ENCODE measurements around the gene MYO1D. TPM values are rescaled to one million over a fixed set of nuclear protein-coding genes. Genes with fewer than 3 reads are reported as not detected.
A peak's percentile ranks its signal among the peaks of the same experiment; 100 is the strongest.

MYO1D gene
- total RNA-seq, 4 donors from 2014 or later: 60.4 to 89.0 (median 82.5) TPM

DNA sequence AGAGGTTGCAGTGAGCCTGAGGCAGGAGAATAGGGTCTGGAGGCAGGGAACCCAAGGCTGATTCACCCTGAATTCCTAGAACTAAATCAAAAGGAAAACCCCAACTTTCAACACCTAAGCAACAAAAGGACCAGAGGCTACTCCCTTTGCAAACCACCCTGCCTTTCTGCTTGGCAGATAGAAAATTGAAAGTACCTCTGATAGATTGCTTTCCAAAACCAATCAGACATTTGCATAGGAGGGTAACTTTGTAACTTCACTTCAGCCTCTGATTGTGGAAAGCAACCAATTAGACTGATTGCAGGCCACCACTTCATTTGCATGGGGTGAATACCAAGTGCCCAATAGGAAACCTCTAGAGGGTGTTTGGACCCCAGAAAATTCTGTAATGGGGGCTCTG, 40.2 kb upstream of the MYO1D start:
- no peak for DNase-seq (ENCODE audit: low spot score in 2 of 2)
- H3K4me3 ChIP-seq (ENCODE audit: low read depth, poor library complexity, severe bottlenecking): no peak overlapping the region
- TF ChIP-seq, protein P1, sequence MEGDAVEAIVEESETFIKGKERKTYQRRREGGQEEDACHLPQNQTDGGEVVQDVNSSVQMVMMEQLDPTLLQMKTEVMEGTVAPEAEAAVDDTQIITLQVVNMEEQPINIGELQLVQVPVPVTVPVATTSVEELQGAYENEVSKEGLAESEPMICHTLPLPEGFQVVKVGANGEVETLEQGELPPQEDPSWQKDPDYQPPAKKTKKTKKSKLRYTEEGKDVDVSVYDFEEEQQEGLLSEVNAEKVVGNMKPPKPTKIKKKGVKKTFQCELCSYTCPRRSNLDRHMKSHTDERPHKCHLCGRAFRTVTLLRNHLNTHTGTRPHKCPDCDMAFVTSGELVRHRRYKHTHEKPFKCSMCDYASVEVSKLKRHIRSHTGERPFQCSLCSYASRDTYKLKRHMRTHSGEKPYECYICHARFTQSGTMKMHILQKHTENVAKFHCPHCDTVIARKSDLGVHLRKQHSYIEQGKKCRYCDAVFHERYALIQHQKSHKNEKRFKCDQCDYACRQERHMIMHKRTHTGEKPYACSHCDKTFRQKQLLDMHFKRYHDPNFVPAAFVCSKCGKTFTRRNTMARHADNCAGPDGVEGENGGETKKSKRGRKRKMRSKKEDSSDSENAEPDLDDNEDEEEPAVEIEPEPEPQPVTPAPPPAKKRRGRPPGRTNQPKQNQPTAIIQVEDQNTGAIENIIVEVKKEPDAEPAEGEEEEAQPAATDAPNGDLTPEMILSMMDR (IDR thresholded peaks at IDR 0.05): no peak
- no peak for TF ChIP-seq POLR2A (IDR thresholded peaks at IDR 0.05)
- intact Hi-C loops (cut with DNase I; ENCODE audit: low total_unique reads): no loop called here

DNA sequence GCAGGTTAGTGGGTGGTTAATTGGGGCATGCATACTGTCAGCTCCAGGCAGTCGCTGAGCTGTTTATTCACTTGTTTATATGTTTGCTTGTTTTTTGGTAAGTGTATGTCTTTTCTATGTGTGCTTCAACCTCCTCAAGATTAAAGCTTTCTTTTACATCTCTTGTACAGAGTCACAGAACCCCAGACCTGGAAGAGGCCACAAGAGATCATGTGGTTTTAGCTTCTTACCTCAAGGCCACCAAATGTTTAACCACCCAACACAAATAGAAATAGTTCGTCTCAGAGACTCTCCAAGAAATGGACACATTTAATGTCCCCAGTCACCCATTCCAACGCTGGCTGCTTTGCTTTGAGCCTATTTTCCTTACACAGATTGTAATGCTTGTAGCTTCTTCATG, 39.2 kb upstream of the MYO1D start:
- WGBS, 2 donors: 84 to 85% methylated on average over 3 of the region's 3 CpGs
- DNase-seq (ENCODE audit: low spot score in 2 of 2): no peak
- no peak for TF ChIP-seq POLR2A (IDR thresholded peaks at IDR 0.05)
- TF ChIP-seq, protein P1 (IDR thresholded peaks at IDR 0.05): no peak
- no peak overlapping the region for H3K4me3 ChIP-seq (ENCODE audit: low read depth, poor library complexity, severe bottlenecking)
- intact Hi-C loops (cut with DNase I; ENCODE audit: low total_unique reads): no loop called here

DNA sequence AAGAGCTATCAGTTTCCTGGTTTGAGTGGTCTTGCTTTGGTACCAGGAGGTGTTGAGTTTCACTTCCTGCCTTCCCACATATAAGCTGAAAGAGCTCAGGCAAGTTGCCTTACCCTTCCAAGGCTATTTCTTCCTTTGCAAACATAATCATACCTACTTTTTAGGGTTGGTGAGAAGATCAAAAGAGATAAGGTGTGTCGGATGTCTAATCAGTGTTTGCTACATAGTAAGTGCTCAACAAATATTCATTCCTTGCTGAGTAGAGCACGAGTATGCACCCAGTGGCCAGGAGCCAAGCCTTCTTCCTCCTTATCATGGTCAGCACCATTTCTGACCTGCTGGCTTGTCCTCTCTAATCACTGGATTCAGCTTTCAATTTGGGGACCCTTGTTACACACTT, 38.3 kb upstream of the MYO1D start:
- WGBS, 2 donors: 66 to 82% methylated on average over 2 of the region's 2 CpGs
- TF ChIP-seq, protein P1 (IDR thresholded peaks at IDR 0.05): no peak
- no peak for TF ChIP-seq POLR2A (IDR thresholded peaks at IDR 0.05)
- no peak overlapping the region for H3K4me3 ChIP-seq (ENCODE audit: low read depth, poor library complexity, severe bottlenecking)
- intact Hi-C loops (cut with DNase I; ENCODE audit: low total_unique reads): no loop called here
- DNase-seq (ENCODE audit: low spot score in 2 of 2): peak in 1 of 2 donors; percentile 42

DNA sequence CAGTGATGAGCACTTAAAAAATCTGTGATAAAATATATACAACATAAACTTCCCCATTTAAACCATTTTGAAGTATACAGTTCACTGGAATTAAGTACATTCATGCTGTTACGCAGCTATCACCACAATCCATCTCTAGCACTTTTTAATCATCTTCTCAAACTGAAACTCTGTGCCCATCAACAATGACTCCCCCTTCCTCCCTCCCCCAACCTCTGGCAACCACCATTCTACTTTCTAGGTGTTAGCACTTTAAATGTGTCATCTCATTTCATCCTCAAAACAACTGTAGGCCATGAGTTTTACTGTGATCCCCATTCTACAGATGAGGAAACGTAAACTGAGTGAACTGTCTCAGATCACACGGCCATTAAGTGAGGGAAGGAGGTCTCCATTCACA, 37.3 kb upstream of the MYO1D start:
- intact Hi-C loops (cut with DNase I; ENCODE audit: low total_unique reads): no loop called here
- 81 to 94% methylated on average over 3 of the region's 3 CpGs for WGBS, 2 donors
- no peak for DNase-seq (ENCODE audit: low spot score in 2 of 2)
- no peak overlapping the region for H3K4me3 ChIP-seq (ENCODE audit: low read depth, poor library complexity, severe bottlenecking)
- TF ChIP-seq, protein P1 (IDR thresholded peaks at IDR 0.05): no peak
- no peak for TF ChIP-seq POLR2A (IDR thresholded peaks at IDR 0.05)

DNA sequence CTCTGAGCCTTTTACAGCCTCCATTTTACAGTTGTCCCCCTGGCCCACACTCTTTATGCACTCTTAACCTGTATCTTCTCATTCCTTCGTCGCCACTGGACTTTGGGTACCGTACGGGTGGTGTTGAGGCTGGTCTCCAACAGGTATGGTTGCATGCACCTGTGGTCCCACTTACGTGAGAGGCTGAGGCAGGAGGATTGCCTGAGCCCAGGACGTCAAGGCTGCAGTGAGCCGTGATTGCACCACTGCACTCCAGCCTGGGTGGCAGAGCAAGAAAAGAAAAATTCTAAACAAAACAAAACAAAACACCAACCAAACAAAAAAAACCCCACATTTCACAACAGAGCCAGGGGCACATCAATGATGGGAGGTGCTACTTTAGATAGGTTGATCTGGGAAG, 36.7 kb upstream of the MYO1D start:
- H3K4me3 ChIP-seq (ENCODE audit: low read depth, poor library complexity, severe bottlenecking): no peak overlapping the region
- TF ChIP-seq POLR2A (IDR thresholded peaks at IDR 0.05): no peak
- TF ChIP-seq, protein P1 (IDR thresholded peaks at IDR 0.05): no peak
- no peak for DNase-seq (ENCODE audit: low spot score in 2 of 2)
- intact Hi-C loops (cut with DNase I; ENCODE audit: low total_unique reads): no loop called here
- 95 to 98% methylated on average over 7 of the region's 7 CpGs for WGBS, 2 donors

DNA sequence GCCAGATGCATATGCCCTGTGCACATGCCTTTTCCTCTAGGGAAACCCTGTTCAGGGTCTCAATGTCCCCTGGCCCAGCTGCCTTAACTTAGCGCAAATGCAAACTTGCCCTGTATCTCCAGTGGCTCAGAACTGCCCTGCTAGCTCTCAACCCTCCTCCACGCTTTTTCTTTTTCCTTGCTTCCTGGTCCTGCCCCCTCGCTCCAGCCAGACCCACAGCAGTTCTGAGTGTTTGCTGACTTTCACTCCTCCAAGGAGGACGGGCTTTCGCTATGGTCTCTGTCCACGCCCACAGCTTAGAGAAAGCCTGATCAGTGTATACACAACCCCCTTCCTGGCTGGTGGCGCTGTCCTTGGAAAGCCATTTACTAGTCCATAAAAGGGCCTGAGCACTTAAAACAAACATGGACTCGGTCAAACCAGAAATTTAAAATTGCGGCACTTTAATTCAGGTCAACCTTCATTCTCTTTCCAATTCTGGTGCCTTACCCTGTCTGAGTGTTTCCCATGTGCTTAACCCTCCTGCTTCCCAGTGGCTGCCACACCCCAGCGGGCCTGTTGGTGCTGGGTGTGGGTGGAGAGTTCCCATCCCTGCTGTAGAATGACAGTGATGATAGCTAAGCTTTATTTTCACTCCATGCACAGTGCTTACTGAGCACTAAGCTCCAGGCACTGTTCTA, 35.4 kb upstream of the MYO1D start:
- peak; percentile 41 to 89 for DNase-seq (ENCODE audit: low spot score in 2 of 2)
- TF ChIP-seq, protein P1 (IDR thresholded peaks at IDR 0.05): no peak
- TF ChIP-seq POLR2A (IDR thresholded peaks at IDR 0.05): no peak
- intact Hi-C loops (cut with DNase I; ENCODE audit: low total_unique reads): no loop called here
- H3K4me3 ChIP-seq (ENCODE audit: low read depth, poor library complexity, severe bottlenecking): no peak overlapping the region
- 21 to 24% methylated on average over 10 of the region's 10 CpGs for WGBS, 2 donors
